HG03565 (cell line): ENCODE data around the gene EHMT1.

Source experiments
- ATAC-seq: cut with Tn5 transposase; IDR thresholded peaks from one replicate; pipeline ENCODE4 v1.9.1; 2021; ENCODE audit warnings: mild to moderate bottlenecking, moderate library complexity; ENCODE audit not compliant: unreplicated experiment

The EHMT1 gene

DNA sequence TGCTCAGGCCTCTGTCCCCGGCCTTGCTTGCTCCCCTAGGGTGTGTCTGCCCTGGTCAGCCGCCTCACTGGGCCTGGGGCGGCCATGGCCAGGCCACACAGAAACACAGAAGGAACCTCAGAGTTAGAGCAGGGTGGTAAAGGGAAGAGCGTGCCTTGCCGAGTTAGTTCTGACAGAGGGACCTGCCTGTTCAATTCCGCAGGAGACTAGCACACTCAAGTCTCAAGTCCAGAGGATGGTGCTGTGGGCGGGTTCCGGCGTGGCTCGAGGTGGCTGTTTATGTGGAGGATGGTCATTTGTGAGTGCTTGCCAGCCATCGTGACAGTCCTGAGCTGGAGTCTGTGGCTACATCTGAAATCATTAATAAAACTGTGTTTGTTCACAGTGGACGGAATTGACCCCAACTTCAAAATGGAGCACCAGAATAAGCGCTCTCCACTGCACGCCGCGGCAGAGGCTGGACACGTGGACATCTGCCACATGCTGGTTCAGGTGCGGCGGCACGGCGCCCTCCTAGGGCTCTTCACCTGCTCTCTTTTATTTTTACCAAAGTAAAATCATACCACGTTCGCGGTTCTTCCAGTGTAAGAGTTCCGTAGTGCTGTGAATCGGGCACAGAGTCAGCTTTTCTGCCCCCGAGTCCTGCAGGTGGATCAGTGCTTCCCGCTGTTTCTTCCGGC lies 163.2 kb downstream of the EHMT1 start:
- ATAC-seq: no peak

DNA sequence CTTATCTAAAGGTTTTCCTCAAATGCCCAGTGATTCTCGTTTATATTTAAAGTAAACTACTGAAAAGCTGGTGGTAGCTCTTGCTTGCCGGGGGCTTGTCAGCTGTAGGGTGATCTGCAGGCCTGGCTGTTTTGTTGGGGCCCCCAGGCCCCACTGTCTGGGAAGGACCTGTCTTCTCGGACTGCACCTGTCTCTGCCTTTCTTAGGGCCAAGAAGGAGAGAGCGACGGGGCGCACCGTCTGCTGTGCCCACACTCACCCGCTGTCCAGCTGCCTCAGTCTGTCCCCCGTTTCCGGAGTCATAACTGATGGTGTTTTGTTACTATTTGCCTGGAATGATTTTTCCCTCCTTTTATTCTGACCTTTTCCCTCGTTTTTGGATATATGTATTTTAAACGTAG lies 164.7 kb downstream of the EHMT1 start:
- no peak for ATAC-seq

DNA sequence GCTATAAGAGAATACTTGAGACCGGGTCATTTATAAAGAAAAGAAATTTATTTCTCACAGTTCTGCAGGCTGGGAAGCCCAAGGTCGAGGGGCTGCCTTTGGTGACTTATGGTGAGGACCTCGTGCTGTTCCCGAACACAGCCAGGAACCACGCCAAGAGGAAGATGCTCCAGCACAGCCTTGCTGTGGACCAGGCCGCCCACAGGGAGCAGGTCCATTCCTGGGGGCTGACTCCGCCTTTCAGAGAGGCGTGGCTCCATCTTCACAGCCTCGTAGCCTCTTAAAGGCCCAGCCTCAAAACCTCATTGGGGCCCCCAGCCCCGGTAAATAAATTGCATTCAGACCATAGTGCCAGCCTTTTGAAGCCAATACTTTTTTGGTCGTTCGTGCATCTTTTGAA lies 165.2 kb downstream of the EHMT1 start:
- ATAC-seq: no peak

DNA sequence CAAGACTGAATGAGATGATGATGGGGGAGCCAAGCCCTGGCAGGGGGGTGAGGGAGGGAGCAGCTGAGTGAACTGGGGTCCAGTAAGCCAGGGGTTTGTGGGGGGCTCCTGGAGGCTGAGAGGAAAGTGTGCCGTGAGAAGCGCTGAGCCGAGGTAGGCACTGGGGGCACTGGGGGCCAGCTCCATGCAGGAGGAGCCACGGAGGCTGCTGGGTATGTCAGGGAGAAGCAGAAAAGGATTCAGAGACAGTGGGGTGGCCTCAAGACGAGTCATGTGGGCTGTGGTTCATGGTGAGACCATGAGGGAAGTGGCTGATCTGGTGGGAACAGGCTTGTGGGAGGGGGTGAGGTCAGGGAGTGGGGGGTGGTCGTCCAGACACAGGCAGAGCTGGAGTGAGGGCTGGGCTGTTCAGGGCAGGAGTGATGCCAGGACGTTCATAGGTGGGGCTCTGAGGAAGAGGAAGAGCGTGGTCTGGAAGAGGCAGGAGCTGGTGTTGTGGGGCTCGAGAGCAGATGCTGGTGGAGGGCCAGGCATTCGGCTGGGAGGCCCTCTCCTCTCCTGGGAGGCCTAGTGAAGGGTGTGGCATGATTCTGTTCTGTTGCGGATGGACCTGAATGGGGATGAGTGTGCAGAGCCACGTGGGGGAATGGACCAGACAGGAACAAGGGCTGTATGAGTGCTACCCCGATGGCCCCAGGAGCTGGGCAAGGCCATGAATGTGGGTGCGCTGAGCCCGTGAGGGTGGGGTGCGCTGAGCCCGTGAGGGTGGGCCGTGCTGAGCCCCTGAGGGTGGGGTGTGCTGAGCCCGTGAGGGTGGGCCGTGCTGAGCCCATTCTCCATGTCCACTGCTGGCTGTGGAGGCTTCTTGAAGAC lies 166.1 kb downstream of the EHMT1 start:
- no peak for ATAC-seq

DNA sequence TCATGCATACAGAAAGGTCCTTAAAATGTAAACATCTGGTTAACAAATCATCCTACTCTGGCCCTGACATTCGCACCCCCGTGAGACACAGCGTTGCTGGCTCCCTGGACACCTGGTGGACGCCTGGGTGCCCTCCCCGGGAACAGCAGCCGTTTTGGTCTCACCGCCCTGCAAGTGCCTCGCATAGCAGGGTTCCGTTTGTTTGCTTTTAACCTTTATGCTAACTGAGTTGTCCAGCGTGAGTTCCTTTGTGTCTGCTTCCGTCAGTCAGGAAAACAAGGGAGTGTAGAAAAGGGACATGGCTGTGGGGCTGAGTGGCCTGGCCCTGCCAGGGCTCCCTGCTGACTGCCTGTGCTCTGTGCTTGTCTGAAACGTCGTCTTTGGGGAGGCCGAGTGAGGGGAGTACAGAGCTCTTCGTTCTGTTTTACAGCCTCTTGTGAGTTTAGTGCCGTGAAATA lies 166.9 kb downstream of the EHMT1 start:
- ATAC-seq: no peak

DNA sequence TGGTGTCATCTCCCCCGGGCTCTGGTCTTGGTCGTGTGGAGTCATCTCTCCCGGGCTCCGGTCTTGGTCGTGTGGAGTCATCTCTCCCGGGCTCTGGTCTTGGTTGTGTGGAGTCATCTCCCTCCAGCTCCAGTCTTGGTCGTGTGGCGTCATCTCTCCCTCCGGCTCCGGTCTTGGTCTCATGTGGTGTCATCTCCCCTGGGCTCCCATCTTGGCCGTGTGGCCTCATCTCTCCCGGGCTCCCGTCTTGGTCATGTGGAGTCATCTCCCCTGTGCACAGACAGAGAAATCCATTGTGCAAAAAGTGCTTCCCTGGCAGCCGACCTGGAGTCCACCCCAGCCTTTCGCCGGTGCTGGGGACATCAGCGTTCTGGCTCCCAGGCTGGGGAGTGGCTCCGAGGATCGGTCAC lies 167.7 kb downstream of the EHMT1 start:
- no peak for ATAC-seq

DNA sequence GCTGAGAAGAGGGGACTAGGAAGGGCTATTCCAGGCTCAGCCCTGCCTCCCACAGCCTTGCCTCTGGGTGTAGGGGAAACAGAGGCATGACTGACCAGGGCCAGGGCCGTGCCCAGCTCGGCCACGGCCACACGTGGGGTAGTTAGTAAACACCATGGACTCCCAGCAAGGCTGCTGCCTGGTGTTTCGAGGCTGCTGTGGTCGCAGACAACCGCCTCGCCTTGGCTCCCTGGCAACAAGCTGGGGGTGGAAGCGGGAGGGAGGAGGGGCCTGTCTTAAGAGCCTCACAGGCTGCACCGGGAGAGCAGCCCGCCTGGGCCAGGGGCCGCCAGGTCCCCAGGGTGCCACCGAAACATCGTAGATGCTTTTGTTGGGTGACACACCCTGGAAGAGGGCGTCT lies 168.6 kb downstream of the EHMT1 start:
- ATAC-seq: no peak

DNA sequence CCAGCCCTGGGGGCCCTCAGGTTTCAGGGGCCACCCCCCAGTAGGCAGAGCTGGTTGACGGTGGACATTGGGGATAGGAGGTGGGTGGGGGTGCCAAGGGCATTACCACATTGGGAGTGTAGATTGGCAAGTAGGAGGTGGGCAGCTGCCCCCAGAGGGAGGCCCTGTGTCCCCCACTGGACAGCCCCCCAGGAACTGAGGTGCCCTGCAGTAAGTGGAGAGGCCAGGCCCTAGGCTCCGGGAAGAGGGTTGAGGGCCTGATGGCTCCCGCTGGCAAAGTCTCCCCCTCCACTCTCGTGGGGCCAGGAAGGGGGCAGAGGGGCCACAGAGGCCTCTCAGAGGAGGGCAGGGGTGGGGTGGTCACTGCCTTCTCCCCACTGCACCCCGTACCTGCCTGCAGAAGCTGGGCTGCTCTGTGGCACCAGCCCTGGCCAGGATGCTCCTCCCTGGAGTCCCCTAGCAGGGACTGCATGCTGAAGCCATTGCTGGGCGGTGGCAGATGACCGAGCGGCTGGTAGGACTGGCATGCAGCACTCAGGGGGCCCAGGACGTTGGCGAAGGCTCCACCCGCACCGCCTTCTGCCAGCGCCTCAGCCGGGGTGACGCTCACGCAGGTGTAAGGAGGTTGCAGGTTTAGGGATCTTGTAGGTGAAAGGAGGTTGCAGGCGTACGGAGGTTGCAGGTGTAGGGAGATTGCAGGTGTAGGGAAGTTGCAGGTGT lies 169.1 kb downstream of the EHMT1 start:
- no peak for ATAC-seq

DNA sequence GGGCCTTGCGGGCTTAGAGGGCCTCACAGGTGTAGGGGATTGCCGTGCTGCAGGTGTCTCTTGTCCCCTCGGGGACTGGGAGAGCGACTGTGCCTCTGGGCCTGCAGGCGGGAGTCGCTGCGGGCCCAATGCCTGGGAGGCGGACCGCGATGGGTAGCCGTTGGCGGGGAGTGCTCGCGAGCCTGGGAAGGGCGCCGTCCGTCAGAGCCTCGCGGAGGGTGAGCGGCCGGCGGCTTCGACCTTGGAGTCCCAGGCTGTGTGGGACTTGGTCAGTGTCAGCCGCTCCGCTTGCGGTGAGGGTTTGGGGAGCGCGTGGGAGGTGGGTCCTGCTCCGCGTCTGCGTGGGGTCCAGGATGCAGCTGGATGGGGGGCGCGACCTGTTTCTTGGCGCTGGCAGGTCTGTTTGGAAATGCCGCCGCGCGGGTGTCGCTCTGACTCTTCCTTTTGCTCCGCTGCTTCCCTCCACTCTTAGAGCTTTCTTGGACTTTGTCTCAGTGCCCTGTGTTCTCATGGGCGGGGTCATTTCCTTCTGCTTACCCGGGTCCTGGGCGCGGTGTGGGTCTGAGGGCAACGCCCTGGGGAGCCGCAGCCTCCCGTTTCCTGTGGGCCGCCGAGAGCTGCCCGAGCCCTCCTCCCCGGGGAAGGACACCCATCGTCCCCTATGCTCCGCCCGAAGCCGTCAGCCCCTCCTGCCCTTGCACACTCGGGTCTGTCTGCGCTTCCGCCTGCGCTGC lies 169.9 kb downstream of the EHMT1 start:
- ATAC-seq: no peak

DNA sequence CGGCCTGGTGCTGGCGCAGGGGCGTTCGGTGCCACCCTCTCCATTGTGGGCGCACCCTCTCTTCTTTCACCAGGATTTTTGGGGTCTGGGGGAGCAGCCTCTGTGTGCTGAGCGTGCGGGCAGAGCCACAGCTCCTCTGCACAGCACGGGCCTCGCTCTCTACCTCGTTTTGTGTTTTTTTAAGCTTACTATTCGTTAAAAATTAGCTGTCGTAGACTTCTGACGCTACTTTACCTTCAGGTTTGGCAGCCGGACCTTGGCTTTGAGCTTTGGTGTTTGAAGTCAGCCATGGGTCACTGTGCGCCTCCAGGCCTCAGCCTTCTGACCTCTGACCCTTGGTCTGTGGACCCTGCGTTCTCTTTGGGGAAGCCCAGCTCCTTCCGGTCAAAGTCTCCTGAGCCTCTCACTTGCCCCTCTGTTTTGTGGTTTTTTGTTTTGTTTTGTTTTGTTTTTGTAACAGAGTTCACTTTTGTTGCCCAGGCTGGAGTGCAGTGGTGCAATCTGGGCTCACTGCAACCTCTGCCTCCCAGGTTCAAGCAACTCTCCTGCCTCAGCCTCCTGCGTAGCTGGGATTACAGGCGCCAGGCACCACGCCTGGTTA lies 170.6 kb downstream of the EHMT1 start:
- ATAC-seq: no peak

DNA sequence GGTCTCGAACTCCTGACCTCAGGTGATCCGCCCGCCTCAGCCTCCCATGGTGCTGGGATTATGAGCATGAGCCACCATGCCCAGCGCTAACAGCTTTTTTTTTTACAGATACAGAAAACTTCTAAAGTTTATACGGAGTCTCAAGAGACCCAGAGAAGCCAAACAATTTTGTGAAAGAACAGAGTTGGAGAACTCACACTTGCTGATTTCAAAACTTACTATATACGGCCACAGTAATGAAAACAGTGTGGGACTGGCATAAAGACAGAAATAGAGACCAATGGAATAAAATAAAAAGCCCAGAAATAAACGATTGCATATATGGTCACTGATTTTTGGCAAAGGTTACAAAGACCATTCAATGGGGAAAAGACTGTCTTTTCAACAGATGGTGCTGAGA lies 173.1 kb downstream of the EHMT1 start:
- ATAC-seq: no peak

DNA sequence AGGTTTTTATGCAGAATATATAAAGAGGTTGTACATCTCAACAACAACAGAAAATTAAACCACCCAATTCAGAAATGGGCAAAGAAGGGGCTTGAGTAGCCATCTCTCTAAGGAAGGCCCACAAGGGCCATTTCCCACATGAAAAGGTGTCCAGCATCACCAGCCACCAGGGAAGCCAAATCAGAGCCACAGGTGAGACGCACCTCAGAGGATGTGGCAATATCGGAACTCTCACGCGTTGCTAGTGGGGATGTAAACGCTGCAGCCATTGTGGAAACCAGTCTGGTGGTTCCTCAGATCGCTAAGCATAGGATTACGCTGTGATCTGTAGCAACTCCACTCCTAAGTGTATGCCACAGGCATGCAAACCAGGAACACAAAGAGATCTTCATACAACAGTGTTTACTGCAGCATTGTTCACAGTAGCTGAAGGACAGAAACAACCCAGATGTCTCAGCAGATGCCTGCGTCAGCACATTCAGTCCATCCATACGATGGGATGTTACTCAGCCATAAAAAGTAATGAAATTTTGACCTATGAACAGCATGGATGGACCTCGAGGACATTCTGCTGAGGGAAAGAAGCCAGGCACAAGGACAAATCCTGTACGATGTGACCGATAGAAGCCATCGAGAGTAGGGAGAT lies 174.5 kb downstream of the EHMT1 start:
- no peak for ATAC-seq

DNA sequence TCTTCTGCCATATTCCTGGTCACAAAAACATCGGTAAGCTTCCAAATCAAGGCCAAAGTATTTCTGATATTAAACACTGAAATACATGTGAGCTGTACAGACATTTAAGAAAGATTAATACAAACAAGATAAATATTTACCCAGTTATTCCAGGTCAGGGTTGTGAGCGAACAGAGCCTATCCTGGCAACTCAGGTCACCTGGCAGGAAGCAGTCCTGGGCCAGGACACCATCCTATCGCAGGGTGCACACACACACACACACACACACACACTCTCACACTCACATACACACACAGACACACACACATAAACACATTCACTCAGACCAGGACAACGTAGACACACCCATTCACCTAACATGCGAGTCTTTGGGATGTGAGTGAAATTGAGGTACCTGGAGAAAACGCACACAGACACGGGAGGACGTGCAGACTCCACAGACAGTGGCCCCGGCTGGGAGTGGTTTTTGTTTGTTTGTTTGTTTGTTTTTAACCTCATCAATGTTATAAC lies 176.4 kb downstream of the EHMT1 start:
- no peak for ATAC-seq

DNA sequence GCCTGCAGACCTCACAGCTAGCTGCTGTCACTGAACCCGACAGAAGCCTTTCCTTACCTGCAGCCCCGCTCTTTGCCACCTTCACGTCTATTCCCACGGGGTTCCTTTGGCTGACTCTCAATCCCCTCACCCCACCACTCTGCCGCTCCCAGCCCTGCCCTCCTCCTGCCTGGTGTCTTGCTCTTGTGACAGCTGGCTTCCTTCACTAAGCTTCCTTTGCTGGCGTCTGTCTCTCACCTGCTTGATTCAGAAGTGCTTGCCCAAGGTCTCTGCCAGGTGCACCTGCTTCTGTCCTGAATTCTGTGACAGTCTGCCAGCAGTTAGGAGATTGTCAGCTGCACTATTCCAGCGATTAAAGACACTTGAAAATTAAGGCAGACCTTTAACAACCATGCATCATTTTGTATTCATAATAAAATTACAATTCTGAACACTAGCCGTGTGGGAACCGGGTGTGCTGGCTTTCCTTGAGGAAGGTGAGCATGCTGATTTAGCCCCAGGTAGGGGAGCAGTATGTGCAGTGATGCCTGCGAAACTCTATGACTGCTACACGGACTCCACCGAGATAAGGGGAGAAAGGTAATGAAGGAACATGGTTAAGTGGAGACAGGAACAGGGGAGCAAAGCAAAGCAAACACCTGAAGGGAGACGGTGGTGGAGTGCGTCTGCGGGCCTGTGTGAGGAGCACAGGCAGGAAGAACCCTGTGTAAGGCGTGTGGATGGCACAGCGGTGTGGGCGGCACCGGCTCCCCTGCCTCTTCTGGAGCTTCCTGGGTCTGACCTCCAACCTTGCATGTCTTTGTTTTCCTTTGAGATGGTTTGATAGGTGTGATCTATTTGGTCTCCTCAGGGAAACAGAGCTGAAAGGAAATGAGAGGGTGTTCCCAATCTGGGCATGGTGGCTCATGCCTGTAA lies 178.7 kb downstream of the EHMT1 start:
- ATAC-seq: no peak

DNA sequence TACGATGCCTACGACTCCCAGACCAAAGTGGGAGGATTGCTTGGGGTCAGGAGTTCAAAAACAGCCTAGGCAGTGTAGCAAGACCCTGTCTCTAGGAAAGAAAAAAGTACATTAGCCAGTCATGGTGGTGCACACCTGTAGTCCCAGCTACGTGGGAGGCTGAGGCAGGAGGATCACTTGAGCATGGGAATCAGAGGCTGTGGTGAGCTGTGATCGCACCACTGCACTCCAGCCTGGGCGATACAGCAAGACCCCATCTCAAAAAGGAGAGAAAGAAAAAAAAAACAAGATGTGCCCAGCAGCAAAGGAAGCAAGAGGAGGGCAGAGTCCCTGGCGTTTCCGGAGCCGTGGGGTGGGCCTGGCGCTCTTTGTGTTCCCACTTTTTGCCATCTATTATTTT lies 179.3 kb downstream of the EHMT1 start:
- ATAC-seq: no peak

DNA sequence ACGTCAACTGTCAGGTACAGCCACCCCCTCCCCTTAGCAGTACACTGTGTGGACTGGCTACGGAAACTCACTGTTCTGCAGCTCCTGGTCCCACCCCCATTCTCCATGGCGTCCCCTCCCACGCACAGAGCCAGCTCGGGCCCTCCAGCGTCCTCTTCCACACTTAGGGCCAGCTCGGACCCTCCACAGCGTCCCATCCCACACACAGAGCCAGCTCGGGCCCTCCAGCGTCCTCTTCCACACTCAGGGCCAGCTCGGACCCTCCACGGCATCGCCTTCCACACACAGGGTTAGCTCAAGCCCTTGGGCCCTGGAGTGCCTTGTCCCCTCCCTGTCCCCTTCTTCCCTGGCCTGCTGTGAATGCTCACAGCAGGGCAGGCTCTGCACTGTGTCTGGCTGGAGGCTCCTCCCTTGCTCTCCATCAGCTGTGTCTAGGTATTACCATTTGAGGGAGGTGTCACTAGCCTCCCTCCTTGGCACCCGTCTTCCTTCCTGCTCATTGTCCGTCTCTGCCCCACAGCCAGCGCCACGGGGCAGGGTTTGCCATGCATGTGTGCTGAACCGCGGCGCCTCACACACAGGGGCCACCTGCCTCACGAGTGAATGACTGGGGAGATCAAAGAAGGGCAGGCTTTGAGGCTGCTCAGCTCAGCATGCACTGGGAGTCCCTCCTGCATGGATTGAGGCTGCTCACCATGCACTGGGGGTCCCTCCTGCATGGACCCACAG lies 180.3 kb downstream of the EHMT1 start:
- ATAC-seq: no peak

DNA sequence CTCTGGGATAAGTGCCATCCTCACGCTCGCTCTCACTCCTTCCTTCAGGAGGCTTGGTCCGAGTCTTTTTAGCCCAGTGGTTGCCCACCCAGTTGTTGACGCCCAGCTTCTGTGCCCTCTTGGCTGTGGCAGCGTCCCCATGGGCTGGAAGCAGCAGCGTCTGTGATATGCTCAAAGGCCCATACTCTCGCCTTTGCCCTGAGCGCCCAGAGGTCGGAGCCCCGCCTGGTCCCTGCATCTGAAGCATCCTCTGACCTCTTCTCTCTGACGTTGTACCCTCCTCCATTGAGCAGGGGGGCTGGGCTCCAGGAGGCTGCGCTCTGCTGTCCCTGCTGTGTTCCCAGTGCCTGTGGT lies 180.8 kb downstream of the EHMT1 start:
- no peak for ATAC-seq
